Measurements from ENCODE around the gene PNN. TPM values are rescaled to one million over a fixed set of nuclear protein-coding genes. Genes with fewer than 3 reads are reported as not detected.

The PNN gene
- total and polyA plus RNA-seq, 4 donors = 26.8 to 45.1 (median 37.7) TPM

- H3K9me3 ChIP-seq (ENCODE audit: control insufficient read depth in 4 of 4, insufficient read depth in 3 of 4, low read length in 3 of 4) = no peaks in the 10 kb centered on the region
- no peaks in the 10 kb centered on the region for H3K27me3 ChIP-seq (ENCODE audit: control insufficient read depth in 3 of 3, insufficient read depth in 3 of 3, low read length in 2 of 3)
- no peak overlapping the region for H3K9ac ChIP-seq (ENCODE audit: insufficient read depth in 1 of 2, low read length in 2 of 2)
- peaks cover 0 to 4% (median 0%) of the 10 kb centered on the region in 5 donors for H3K4me1 ChIP-seq (ENCODE audit: control insufficient read depth in 5 of 5, insufficient read depth in 5 of 5, low read length in 5 of 5)
- no peak for TF ChIP-seq CTCF (IDR thresholded peaks at IDR 0.05; ENCODE audit: control extremely low read depth, extremely low read depth)
- H3K4me3 ChIP-seq = no peak overlapping the region
- 97 to 99% methylated on average over 4 of the region's 4 CpGs for WGBS, 2 donors
- H3K27ac ChIP-seq (ENCODE audit: low read depth in 1 of 2, low read length in 1 of 2) = no peak overlapping the region
- ATAC-seq (ENCODE audit: insufficient read depth, low FRiP score) (no peak), DNase-seq (no peak)
- H3K36me3 ChIP-seq (ENCODE audit: control insufficient read depth in 4 of 4, insufficient read depth in 4 of 4, low read length in 4 of 4) = peaks cover 16 to 33% (median 22%) of the 10 kb centered on the region in 4 donors
Observed at GRCh38 chr14:39184628-39185255, 9.7 kb downstream of the PNN start.

GRCh38 chr14:39185256-39186049 is 10.4 kb downstream of the PNN start:
- Histone ChIP-seq H3K27ac (ENCODE audit: low read depth in 1 of 2, low read length in 1 of 2) (no peak overlapping the region), H3K9me3 (ENCODE audit: control insufficient read depth in 4 of 4, insufficient read depth in 3 of 4, low read length in 3 of 4) (no peaks in the 10 kb centered on the region), H3K36me3 (ENCODE audit: control insufficient read depth in 4 of 4, insufficient read depth in 4 of 4, low read length in 4 of 4) (peaks cover 13 to 26% (median 21%) of the 10 kb centered on the region in 4 donors), H3K27me3 (ENCODE audit: control insufficient read depth in 3 of 3, insufficient read depth in 3 of 3, low read length in 2 of 3) (no peaks in the 10 kb centered on the region), H3K9ac (ENCODE audit: insufficient read depth in 1 of 2, low read length in 2 of 2) (no peak overlapping the region), H3K4me3 (no peak overlapping the region), H3K4me1 (ENCODE audit: control insufficient read depth in 5 of 5, insufficient read depth in 5 of 5, low read length in 5 of 5) (peaks cover 0 to 4% (median 0%) of the 10 kb centered on the region in 5 donors)
- 95 to 96% methylated on average over 5 of the region's 5 CpGs for WGBS, 2 donors
- ATAC-seq (ENCODE audit: insufficient read depth, low FRiP score) (no peak), DNase-seq (no peak)
- no peak for TF ChIP-seq CTCF (IDR thresholded peaks at IDR 0.05; ENCODE audit: control extremely low read depth, extremely low read depth)

GRCh38 chr14:39186941-39187525 is 12.0 kb downstream of the PNN start:
- ATAC-seq (ENCODE audit: insufficient read depth, low FRiP score) = no peak
- H3K9ac ChIP-seq (ENCODE audit: insufficient read depth in 1 of 2, low read length in 2 of 2) = no peak overlapping the region
- H3K4me3 ChIP-seq = no peak overlapping the region
- 91 to 94% methylated on average over 4 of the region's 4 CpGs for WGBS, 2 donors
- no peak for TF ChIP-seq CTCF (IDR thresholded peaks at IDR 0.05; ENCODE audit: control extremely low read depth, extremely low read depth)
- no peak overlapping the region for H3K27ac ChIP-seq (ENCODE audit: low read depth in 1 of 2, low read length in 1 of 2)
- no peaks in the 10 kb centered on the region for H3K27me3 ChIP-seq (ENCODE audit: control insufficient read depth in 3 of 3, insufficient read depth in 3 of 3, low read length in 2 of 3)
- H3K9me3 ChIP-seq (ENCODE audit: control insufficient read depth in 4 of 4, insufficient read depth in 3 of 4, low read length in 3 of 4) = no peaks in the 10 kb centered on the region
- peaks cover 0 to 12% (median 10%) of the 10 kb centered on the region in 4 donors for H3K36me3 ChIP-seq (ENCODE audit: control insufficient read depth in 4 of 4, insufficient read depth in 4 of 4, low read length in 4 of 4)
- no peaks in the 10 kb centered on the region for H3K4me1 ChIP-seq (ENCODE audit: control insufficient read depth in 5 of 5, insufficient read depth in 5 of 5, low read length in 5 of 5)
- DNase-seq = no peak
